ENCODE measurements around the gene HLA-DOB.

The HLA-DOB gene

DNA sequence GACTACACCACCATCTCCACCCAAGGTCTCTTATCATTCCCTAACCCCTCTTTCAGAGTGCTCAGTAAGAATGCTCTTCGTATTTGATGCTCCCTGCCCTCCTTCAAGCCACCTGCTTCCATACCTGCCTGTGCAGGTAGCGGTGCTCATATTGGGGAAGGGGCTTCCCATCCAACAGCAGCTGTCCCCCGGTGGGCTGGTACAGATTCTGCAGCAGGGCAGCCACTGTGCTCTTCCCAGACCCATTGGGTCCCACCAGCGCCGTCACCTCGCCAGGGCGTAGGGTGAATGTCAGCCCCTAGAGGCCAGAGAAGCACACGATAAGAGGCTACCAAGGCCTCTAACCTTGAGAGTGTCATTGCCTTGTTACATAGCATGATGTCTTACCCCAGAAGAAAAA, 31.0 kb upstream of the HLA-DOB start:
- no peak for TF ChIP-seq EZH2 (optimal IDR thresholded peaks at IDR 0.05; ENCODE audit: low read depth, low read length)
- TF ChIP-seq, protein P1, sequence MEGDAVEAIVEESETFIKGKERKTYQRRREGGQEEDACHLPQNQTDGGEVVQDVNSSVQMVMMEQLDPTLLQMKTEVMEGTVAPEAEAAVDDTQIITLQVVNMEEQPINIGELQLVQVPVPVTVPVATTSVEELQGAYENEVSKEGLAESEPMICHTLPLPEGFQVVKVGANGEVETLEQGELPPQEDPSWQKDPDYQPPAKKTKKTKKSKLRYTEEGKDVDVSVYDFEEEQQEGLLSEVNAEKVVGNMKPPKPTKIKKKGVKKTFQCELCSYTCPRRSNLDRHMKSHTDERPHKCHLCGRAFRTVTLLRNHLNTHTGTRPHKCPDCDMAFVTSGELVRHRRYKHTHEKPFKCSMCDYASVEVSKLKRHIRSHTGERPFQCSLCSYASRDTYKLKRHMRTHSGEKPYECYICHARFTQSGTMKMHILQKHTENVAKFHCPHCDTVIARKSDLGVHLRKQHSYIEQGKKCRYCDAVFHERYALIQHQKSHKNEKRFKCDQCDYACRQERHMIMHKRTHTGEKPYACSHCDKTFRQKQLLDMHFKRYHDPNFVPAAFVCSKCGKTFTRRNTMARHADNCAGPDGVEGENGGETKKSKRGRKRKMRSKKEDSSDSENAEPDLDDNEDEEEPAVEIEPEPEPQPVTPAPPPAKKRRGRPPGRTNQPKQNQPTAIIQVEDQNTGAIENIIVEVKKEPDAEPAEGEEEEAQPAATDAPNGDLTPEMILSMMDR (IDR thresholded peaks at IDR 0.05; ENCODE audit: low read length) = no peak
- H3K9me2 ChIP-seq (replicated peaks; ENCODE audit: insufficient read depth, low read length) = no peaks in the 10 kb centered on the region
- H3K4me3 ChIP-seq (ENCODE audit: low read length) = no peak overlapping the region
- H2AFZ ChIP-seq (ENCODE audit: low read length) = no peak overlapping the region
- peaks cover 10% of the 10 kb centered on the region; the same call in 1 of the 2 replicates for H3K36me3 ChIP-seq (replicated peaks; ENCODE audit: insufficient read depth, low read length)
- H3K4me2 ChIP-seq (ENCODE audit: low read depth, low read length) = no peak overlapping the region
- H3K9me3 ChIP-seq (replicated peaks; ENCODE audit: insufficient read depth, low read length) = no peaks in the 10 kb centered on the region
- H3K27me3 ChIP-seq (replicated peaks; ENCODE audit: insufficient read depth, low read length) = no peaks in the 10 kb centered on the region
- peaks cover 48% of the 10 kb centered on the region for H3K79me2 ChIP-seq (ENCODE audit: low read length)
- H3K4me1 ChIP-seq (ENCODE audit: low read length) = peaks cover 25% of the 10 kb centered on the region
- peaks cover 24% of the 10 kb centered on the region for H3F3A ChIP-seq (ENCODE audit: insufficient read depth, low read length)
- no peak overlapping the region for H3K27ac ChIP-seq (ENCODE audit: low read length)
- no peak for DNase-seq
- no peaks in the 10 kb centered on the region for H4K20me1 ChIP-seq (ENCODE audit: insufficient read depth, low read length)
- no peak overlapping the region for H3K9ac ChIP-seq (ENCODE audit: low read length)

GRCh38 chr6:32847004-32847403, 30.2 kb upstream of the HLA-DOB start:
- Histone ChIP-seq H3K36me3 (replicated peaks; ENCODE audit: insufficient read depth, low read length) (peaks cover 10% of the 10 kb centered on the region; the same call in 1 of the 2 replicates), H3K79me2 (ENCODE audit: low read length) (peaks cover 48% of the 10 kb centered on the region), H2AFZ (ENCODE audit: low read length) (no peak overlapping the region), H4K20me1 (ENCODE audit: insufficient read depth, low read length) (no peaks in the 10 kb centered on the region), H3K4me1 (ENCODE audit: low read length) (peaks cover 23% of the 10 kb centered on the region), H3K27me3 (replicated peaks; ENCODE audit: insufficient read depth, low read length) (no peaks in the 10 kb centered on the region), H3K9ac (ENCODE audit: low read length) (no peak overlapping the region), H3K9me2 (replicated peaks; ENCODE audit: insufficient read depth, low read length) (no peaks in the 10 kb centered on the region), H3K27ac (ENCODE audit: low read length) (no peak overlapping the region), H3K9me3 (replicated peaks; ENCODE audit: insufficient read depth, low read length) (no peaks in the 10 kb centered on the region), H3K4me3 (ENCODE audit: low read length) (no peak overlapping the region), H3K4me2 (ENCODE audit: low read depth, low read length) (no peak overlapping the region), H3F3A (ENCODE audit: insufficient read depth, low read length) (peaks cover 23% of the 10 kb centered on the region)
- TF ChIP-seq, protein P1 (IDR thresholded peaks at IDR 0.05; ENCODE audit: low read length) = no peak
- no peak for TF ChIP-seq EZH2phosphoT487 (IDR thresholded peaks at IDR 0.05; ENCODE audit: low read length)
- TF ChIP-seq EZH2 (optimal IDR thresholded peaks at IDR 0.05; ENCODE audit: low read depth, low read length) = no peak
- no peak for DNase-seq

GRCh38 chr6:32845384-32845884, 28.6 kb upstream of the HLA-DOB start:
- H3K4me3 ChIP-seq (ENCODE audit: low read length) = peak overlapping the region; percentile 88
- H3K27me3 ChIP-seq (replicated peaks; ENCODE audit: insufficient read depth, low read length) = no peaks in the 10 kb centered on the region
- H2AFZ ChIP-seq (ENCODE audit: low read length) = no peak overlapping the region
- H3K79me2 ChIP-seq (ENCODE audit: low read length) = peaks cover 41% of the 10 kb centered on the region
- peaks cover 21% of the 10 kb centered on the region for H3K4me1 ChIP-seq (ENCODE audit: low read length)
- H3K27ac ChIP-seq (ENCODE audit: low read length) = peak overlapping the region; percentile 87
- H3K9ac ChIP-seq (ENCODE audit: low read length) = peak overlapping the region; percentile 81; the same call in 1 of the 2 replicates
- no peaks in the 10 kb centered on the region for H3K9me2 ChIP-seq (replicated peaks; ENCODE audit: insufficient read depth, low read length)
- peak; percentile 33 for DNase-seq
- H3F3A ChIP-seq (ENCODE audit: insufficient read depth, low read length) = peaks cover 23% of the 10 kb centered on the region
- no peaks in the 10 kb centered on the region for H3K9me3 ChIP-seq (replicated peaks; ENCODE audit: insufficient read depth, low read length)
- H4K20me1 ChIP-seq (ENCODE audit: insufficient read depth, low read length) = no peaks in the 10 kb centered on the region
- 0 out of 2 replicates have a peak, but pooled peaks cover 1% of the 10 kb centered on the region for H3K36me3 ChIP-seq (replicated peaks; ENCODE audit: insufficient read depth, low read length)
- TF ChIP-seq EZH2 (optimal IDR thresholded peaks at IDR 0.05; ENCODE audit: low read depth, low read length) = no peak
- TF ChIP-seq EZH2phosphoT487 (IDR thresholded peaks at IDR 0.05; ENCODE audit: low read length) = no peak
- TF ChIP-seq, protein P1 (IDR thresholded peaks at IDR 0.05; ENCODE audit: low read length) = no peak
- H3K4me2 ChIP-seq (ENCODE audit: low read depth, low read length) = peak overlapping the region; percentile 82

Data from MM.1S (cell line).